GM12892 (cell line): Measurements from ENCODE around the gene SLC38A1. TPM values are rescaled to one million over a fixed set of nuclear protein-coding genes. Genes with fewer than 3 reads are reported as not detected.
"Not testable (repeated sequence)": the region's sequence is repeated elsewhere in the genome, so short reads cannot be mapped to it uniquely, and the experiment has no call there.

Experiments
- DNase-seq: peaks from one replicate; pipeline ENCODE4 v3.0.0; 2011; ENCODE audit not compliant: insufficient read length
- FAIRE-seq: peaks from 2 replicates; lab custom pipeline; 2011; peaks lifted over from hg19 to GRCh38; lab: Jason Lieb, UNC
- POLR2A ChIP-seq: IDR thresholded peaks from 2 replicates; pipeline ENCODE4 v1.6.1; 2011; ENCODE audit warnings: low read depth, low read length, control low read depth
- POLR2AphosphoS5 ChIP-seq: IDR thresholded peaks from 2 replicates; pipeline ENCODE4 v1.6.1; 2011; ENCODE audit warnings: low read depth, low read length, control low read depth
- TAF1 ChIP-seq: IDR thresholded peaks from 2 replicates; pipeline ENCODE4 v1.6.1; 2011; ENCODE audit warnings: low read depth, mild to moderate bottlenecking, control low read depth, low read length, borderline replicate concordance
- polyA plus RNA-seq: library from polyadenylated mRNA; unstranded; fragments of >200 nt; gene quantifications from one replicate; pipeline ENCODE4 v1.2.1, GENCODE V29; 2012; ENCODE audit warnings: missing spikeins, inconsistent platforms; ENCODE audit not compliant: missing spikeins

SLC38A1 gene
- 56.2 TPM for polyA plus RNA-seq

DNA sequence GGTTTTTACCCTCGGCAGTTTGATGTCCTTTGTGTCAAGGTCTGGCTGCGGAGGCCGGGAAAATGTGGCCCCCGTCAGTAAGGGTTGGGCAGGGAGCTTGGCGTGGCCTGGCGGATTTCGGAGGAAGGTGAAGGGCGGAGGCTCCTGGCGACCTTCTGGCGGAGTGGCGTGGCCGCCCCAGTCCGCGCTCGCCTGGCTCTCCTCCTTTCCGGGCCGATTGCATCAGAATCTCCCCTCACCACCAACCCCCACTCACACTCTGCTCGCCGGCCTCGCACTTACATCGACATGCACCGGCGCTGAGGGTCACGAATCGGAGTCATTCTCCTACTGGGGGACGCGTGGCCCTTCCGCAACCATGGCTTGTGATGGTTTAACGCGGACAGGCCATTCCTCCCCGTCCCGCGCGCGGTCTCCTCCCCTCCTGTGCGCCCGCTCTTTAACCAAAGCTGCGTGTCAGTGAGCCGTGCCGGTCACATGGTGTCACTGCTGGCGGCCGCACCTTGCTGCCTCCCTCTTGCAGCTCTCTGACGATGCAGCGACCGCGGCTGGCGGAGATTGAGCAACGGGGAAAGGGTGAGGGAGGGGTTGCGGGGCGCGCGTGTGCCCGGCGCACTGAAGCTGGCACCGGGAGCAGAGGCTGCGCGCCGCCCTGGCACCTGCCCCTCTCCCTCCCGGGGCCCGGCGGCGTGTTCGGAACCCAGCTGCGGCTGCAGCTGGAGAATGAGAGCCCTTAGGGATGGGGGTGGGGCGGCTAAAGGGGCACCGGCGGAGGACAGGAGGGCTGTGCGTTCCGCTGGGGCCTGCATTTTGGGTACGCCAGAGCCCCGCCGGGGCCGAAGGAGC lies at the start of gene SLC38A1:
Gene SLC38A1, minus strand, starts transcription at position 461 of the 846 bp plus-strand sequence. CDS start 29,243 bp downstream, outside the sequence.
- DNase-seq (peak; percentile 58), FAIRE-seq (peak; percentile 88)
- TF ChIP-seq TAF1 (peak; percentile 76; the same call in 1 of the 2 replicates), POLR2AphosphoS5 (peak; percentile 66; the same call in 1 of the 2 replicates), POLR2A (peak; percentile 82)

DNA sequence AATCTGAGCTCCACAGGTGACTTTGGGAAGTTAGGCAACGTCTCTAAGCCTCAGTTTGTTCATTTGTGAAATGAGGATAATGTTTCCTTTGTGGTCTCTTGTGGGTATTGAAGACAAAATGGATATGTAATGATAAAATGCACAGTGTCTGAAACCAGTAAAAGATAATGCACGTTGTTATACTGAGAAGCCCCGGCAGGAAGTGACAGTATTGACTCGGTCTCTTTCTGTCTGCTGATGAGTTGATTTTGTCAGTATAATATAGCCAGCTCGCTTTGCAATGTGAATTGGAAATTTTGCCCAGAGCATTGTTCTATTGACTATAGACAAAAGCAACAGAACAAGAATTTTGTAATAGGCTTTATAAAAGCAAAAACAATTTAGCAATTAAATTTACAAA lies 49.2 kb upstream of the SLC38A1 start:
- TF ChIP-seq POLR2A (no peak), POLR2AphosphoS5 (no peak), TAF1 (no peak)
- DNase-seq (no peak), FAIRE-seq (no peak)

DNA sequence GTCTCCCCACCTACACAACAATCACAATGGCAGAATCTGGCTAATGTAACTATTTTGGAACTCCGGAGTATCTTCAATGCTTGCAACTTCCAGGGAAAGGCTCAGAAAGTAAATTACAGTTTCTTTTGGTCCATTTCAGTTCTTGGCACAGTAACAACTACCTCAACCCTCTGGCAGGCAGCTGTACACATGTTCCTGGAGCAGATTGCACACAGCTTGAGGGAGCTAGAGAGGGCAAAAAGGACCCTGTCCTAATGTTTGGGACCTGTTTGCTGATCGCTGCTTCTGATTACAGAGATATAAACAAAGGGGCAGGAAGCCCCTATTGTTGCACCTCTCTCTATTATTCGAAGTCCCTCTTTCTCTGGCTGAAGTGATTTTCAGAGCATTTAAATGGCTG lies 35.2 kb upstream of the SLC38A1 start:
- TF ChIP-seq POLR2AphosphoS5: no peak
- no peak for TF ChIP-seq POLR2A
- no peak for TF ChIP-seq TAF1
- no peak for FAIRE-seq
- no peak for DNase-seq

DNA sequence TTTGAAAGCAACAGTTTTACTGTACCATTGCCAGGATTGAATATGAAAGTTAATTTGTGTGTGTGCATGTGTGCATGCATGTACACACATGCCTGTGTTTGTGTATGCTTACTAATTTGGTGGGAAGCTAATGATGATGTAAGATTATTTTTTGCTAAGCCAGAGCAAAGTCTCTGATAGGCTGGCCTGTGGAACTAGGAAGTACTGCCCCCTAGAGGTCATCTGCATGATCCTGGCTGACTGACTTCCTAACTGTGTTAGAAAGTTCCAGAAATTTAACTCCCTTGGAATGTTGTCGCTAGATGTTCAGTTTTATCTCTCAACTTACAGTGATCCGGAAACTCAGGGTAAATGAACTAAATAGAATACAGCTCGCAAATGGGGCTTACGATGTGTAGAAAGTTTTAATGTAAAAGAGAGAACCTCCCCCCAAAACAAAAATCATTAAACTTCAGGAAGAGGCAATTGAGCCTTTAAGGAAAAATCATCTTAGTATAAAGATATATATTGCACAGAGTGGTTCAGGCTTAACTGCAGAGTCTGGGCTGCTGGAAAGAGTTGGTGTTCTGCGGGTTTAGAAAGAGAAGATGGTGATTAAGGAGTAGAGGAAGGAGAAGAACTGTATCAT lies 34.3 kb upstream of the SLC38A1 start:
- DNase-seq (no peak), FAIRE-seq (peak; percentile 42)
- TF ChIP-seq POLR2A (no peak), POLR2AphosphoS5 (no peak), TAF1 (no peak)

DNA sequence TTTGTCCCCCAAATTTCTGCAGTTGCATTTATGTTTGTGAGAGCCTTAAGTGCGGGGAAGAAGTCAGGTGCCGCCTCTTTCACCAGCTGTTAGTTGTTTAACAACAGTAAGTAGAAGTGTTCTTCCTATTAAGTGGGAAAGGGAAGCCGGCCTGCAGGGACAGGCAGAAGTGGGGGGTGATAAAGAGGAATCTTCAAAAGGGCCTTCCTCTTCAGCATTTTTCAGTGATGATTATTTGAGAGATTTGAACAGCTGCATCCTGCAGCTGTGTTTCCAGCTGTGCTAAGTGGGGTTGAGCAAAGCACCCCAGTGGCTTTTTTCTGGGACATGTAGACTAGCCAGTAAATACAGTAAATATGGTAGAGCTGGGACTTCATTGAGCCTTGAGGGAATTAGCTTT lies 32.1 kb upstream of the SLC38A1 start:
- FAIRE-seq (no peak), DNase-seq (no peak)
- TF ChIP-seq TAF1 (no peak), POLR2AphosphoS5 (no peak), POLR2A (no peak)

DNA sequence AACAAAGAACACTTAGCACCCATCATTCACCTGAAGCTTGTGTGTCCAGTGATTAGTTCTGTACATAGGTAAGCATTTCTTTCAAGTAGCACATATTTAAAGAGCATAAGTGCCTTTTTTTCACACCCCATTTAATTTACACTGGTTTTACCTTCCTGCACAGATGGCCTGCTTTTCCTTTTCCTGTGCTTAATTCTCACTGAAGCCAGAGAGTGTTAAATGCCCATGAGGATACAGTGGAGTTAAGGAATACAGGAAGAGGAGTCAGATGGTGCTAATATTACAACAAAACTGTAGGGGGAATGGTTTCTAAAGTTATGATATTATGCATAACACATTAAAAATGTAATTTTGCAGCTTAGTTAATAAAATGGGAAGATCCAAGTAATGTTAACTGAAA lies 31.0 kb upstream of the SLC38A1 start:
- FAIRE-seq: no peak
- DNase-seq: no peak
- no peak for TF ChIP-seq TAF1
- no peak for TF ChIP-seq POLR2AphosphoS5
- TF ChIP-seq POLR2A: no peak

DNA sequence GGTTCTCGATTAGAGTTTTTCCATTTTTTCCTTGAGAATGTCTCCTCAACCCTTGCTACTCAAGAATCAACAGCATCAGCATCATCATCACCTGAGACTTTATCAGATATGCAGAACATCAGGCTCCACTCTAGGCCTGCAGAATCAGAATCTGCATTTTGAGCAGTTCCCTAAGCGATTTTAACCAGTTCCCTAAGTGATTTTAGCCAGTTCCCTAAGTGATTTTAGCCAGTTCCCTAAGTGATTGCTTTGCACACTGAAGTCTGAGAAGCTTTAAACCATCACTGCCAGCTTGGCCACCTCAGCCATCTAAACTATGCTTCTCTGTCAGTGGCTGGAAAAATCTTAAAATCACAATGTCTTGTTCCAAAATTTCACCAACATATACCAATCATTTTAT lies 29.4 kb upstream of the SLC38A1 start:
- FAIRE-seq (peak; percentile 50), DNase-seq (no peak)
- TF ChIP-seq POLR2A (no peak), TAF1 (no peak), POLR2AphosphoS5 (no peak)

DNA sequence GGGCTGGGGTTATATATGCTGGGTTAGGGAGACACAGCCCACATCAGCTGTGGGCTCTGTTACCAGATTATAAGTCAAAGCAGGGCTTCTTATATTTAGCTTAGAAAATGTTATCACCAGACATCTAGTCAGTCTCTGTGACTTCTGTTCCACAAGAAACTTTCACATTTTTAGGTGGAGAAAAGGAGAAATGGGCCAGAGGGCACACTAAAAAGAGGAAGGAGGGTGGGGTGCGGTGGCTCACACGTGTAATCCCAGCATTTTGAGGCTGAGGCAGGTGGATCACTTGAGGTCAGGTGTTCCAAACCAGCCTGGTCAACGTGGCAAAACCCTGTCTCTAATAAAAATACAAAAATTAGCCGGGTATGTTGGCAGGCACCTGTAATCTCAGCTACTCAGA lies 28.0 kb upstream of the SLC38A1 start:
- TF ChIP-seq POLR2AphosphoS5 (no peak), POLR2A (no peak), TAF1 (no peak)
- FAIRE-seq: no peak
- DNase-seq: no peak

DNA sequence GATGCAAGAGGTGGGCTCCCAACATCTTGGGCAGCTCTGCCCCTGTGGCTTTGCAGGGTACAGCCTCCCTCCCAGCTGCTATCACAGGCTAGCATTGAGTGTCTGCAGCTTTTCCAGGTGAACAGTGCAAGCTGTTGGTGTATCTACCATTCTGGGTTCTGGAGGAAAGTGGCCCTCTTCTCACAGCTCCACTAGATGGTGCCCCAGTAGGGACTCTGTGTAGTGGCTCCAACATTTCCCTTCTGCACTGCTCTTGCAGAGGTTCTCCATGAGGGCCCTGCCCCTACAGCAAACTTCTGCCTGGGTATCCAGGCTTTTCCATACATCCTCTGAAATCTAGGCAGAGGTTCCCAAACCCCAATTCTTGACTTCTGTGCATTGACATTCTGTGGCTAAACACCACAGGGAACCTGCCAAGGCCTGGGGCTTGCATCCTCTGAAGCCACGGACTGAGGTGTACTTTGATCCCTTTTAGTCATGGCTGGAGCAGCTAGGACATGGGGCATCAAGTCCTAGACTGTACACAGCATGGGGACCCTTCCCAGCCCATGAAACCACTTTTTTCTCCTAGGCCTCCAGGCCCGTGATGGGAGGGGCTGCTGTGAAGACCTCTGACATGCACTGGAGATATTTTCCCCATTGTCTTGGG lies 24.0 kb upstream of the SLC38A1 start:
- no peak for TF ChIP-seq POLR2A
- no peak for TF ChIP-seq TAF1
- no peak for TF ChIP-seq POLR2AphosphoS5
- no peak for FAIRE-seq
- DNase-seq: no peak

DNA sequence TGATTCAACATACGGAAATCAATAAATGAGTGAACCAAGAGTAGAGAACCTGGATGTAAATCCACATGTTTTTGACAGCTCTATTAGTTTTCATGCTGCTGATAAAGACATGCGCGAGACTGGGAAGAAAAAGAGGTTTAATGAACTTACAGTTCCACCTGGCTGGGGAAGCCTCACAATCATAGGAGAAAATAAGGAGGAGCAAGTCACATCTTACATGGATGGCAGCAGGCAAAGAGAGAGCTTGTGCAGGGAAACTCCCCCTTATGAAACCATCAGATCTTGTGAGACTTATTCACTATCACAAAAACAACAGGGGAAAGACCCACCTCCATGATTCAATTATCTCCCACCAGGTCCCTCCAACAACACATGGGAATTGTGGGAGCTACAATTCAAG lies 23.1 kb upstream of the SLC38A1 start:
- DNase-seq, FAIRE-seq: not testable (repeated sequence)

DNA sequence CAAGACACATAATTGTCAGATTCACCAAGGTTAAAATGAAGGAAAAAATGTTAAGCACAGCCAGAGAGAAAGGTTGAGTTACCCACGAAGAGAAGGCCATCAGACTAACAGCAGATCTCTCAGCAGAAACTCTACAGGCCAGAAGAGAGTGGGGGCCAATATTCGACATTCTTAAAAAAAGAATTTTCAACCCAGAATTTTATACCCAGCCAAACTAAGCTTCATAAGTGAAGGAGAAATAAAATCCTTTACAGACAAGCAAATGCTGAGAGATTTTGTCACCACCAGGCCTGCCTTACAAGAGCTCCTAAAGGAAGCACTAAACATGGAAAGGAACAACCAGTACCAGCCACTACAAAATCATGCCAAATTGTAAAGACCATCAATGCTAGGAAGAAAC lies 16.3 kb upstream of the SLC38A1 start:
- not testable (repeated sequence) for FAIRE-seq, DNase-seq
